GM18520 (cell line): ENCODE measurements around the gene EPB41L5.
"Not testable (repeated sequence)": the region's sequence is repeated elsewhere in the genome, so short reads cannot be mapped to it uniquely, and the experiment has no call there.

Experiments
- ATAC-seq: cut with Tn5 transposase; IDR thresholded peaks from one replicate; pipeline ENCODE4 v1.9.1; 2021; ENCODE audit not compliant: unreplicated experiment

Gene EPB41L5

DNA sequence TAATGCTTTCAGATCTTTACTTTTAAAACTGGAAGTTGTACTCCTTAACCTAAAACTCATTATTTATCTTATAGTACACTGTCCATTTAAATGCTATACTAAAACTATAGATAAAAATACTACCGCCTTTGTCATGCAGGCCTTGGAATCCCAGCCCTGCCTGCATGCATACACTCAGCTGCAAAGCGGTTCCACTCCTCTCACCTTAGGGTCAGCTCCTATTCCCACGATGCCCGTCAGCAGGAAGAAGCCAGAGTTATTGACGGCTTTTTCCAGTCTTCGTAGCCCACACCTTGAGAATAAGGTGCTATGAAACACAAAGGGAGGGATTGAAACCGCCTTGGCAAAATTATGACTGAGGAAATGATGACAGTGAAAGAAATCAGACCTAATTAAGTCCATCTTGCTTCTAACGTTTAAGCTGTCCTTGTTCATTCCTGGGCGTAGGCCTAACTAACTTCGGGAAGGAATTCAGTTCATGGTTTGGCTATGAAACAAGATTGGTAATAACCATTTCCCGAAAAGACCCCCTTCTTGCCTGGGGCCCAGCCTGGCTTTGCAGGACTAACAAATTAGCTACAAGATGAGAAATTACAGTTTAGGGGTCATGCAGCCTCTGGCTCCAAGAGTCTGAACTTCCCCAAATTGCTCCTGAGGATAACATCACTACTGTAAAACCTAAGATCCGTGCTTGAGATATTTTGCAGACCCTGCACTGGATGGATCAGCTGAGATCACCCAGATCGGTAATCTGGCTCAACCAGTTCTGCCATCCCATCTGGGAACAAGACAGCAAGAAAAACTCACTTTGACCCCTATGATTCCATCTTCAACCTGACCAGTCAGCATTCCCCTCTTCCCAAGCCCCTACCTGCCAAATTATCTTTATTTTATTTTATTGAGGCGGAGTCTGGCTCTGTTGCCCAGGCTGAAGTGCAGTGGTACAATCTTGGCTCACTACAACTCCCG lies 17.1 kb downstream of the EPB41L5 start:
- ATAC-seq = no peak

DNA sequence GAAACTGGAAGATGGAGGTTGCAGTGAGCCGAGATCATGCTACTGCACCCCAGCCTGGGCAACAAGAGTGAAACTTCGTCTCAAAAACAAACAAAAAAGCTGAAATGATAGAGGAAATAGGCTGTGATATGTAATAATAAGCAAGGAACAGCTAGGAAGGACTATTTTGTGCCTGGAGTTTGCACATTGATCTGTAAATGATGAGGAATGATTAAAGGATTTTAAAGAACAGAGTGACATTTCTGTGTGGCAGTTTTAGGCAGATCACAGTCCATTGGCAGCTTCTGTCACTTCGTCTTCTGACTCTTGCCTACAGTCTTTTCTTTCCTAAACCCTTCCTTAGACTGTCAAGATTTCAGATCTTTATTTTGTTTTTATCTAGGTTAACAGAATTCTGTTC lies 19.4 kb downstream of the EPB41L5 start:
- no peak for ATAC-seq

DNA sequence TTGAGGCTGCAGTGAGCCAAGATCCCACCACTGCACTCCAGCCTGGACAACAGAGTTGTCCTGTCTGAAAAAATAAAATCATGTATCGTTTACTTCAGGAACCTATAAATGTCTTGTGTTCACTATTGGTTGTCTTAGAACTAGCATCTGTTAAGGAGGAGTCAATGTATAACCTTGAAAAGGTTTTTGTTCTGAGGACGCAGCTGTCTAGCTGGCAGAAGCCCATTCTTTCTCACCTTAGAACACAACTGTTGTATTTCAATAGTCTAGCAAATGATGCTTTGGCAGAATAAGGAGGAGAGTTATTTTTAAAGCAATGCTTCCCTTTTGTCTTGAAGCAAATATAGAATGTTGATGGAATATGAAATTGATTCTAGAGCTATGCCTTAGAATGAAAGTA lies 21.1 kb downstream of the EPB41L5 start:
- ATAC-seq = no peak

DNA sequence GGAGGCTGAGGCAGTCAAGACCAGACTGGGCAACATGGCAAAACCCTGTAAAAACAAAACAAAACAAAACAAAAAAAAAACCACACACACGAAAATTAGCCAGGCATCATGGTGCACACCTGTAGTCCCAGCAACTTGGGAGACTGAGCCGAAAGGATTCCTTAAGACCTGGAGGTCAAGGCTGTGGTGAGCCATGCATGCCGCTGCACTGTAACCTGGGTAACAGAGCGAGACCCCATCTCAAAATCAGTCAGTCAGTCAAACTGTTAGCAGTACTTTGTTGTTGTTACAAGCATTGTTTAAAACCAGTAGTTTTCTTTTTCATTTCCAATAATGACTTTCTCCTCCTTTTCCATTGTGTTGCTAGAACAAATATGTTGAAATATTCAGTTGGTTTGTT lies 21.7 kb downstream of the EPB41L5 start:
- no peak for ATAC-seq

DNA sequence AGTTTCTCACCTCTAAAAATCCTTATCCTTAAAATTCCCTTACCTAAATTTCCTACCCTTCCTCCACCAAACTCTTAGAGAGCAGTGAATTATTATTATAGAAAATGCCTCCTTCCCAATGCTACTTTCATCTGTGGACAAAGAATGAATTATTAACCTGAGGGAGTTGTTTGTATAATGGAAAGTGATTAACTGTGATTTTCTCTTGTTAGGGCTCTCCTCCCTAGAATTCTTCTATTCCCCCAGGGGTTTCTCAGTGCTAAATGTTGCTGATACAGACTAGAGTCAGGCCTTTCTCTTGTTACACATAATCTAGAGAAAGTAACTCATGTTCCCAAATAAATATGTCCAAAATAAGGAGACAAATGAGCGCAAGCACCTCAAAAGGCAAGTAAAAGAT lies 23.3 kb downstream of the EPB41L5 start:
- ATAC-seq = no peak

DNA sequence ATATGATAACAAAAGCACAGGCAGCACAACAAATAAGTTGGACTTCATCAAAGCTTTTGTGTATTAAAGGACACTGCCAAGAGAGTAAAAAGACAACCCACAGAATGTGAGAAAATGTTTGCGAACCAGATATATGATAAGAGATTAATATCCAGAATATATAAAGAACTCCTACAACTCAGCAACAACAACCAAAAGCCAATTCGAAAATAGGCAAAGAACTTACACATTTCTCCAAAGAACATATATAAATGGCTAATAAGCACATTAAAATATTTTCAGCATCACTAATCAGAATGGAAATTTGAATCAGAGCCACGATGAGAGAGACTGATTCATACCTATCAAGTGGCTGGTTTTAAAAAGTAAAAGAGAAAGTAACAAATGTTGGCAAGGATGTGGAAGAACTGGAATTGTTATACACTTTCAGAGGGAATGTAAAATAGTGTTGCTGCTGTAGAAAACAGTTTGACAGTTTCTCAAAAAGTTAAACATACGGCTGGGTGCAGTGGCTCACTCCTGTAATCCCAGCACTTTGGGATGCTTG lies 25.2 kb downstream of the EPB41L5 start:
- no peak for ATAC-seq

DNA sequence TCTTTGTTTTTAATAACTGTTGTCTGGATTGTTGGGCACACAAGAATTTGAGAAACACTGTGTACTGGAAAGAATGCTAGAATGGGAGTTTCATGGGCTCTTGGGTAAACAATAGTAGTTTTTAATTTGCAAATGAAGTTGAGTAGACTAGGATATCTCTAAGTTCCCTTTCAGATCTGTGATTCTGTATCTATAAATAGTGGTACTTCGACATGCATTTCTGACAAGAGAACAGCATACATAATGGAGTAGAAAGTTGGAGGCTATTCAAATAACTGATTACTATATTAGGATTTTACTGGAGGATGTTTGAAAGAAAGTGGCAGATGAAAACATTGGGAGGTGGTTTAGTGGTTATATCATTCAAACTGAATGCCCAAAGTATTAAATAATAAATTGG lies 29.5 kb downstream of the EPB41L5 start:
- no peak for ATAC-seq

DNA sequence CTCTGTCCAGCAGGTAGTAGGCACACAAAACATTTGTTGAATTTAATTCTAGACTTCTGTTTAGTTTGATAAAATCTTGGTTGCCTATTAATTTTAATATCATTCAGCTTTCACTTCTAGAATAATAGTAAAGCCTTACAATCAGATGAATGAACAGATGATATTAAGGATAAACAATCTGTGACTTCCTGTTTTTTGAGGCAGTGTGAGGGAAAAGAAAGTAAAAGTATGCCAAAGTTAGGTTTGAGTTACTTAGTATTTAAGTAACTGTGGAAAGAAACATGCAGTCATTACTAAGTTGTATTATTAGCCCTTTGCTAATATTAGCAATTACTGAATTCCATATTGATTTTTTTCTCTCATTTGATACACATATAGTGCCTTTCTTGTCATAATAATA lies 31.5 kb downstream of the EPB41L5 start:
- no peak for ATAC-seq

DNA sequence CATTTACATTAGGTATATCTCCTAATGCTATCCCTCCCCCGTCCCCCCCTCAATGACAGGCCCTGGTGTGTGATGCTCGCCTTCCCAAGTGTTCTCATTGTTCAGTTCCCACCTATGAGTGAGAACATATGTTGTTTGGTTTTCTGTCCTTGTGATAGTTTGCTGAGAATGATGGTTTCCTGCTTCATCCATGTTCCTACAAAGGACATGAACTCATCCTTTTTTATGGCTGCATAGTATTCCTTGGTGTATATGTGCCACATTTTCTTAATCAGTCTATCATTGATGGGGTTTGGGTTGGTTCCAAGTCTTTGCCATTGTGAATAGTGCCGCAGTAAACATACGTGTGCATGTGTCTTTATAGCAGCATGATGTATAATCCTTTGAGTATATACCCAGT lies 32.9 kb downstream of the EPB41L5 start:
- not testable (repeated sequence) for ATAC-seq

DNA sequence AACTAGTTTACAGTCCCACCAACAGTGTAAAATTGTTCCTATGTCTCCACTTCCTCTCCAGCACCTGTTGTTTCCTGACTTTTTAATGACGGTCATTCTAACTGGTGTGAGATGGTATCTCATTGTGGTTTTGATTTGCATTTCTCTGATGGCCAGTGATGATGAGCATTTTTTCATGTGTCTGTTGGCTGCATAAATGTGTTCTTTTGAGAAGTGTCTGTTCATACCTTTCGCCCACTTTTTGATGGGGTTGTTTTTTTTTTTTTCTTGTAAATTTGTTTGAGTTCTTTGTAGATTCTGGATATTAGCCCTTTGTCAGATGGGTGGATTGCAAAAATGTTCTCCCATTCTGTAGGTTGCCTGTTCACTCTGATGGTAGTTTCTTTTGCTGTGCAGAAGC lies 33.4 kb downstream of the EPB41L5 start:
- ATAC-seq = not testable (repeated sequence)

DNA sequence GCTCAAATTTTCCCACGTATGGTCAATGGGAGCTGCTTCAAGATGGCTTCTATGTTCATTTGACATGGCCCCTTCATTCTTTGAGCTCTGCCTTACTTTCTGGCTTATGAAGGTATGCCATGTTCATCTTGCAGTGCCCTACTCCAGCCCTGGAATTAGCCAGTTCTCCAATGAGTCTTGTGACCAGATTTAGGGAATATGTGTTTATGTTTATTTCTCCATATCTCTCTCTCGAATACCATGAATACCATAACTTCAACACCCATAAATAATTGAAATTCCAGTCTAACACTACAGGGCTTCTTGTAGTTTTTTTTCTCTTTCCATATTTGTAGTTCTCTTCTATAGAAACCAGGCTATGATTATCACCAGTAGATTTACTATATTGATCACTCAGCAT lies 39.7 kb downstream of the EPB41L5 start:
- no peak for ATAC-seq

DNA sequence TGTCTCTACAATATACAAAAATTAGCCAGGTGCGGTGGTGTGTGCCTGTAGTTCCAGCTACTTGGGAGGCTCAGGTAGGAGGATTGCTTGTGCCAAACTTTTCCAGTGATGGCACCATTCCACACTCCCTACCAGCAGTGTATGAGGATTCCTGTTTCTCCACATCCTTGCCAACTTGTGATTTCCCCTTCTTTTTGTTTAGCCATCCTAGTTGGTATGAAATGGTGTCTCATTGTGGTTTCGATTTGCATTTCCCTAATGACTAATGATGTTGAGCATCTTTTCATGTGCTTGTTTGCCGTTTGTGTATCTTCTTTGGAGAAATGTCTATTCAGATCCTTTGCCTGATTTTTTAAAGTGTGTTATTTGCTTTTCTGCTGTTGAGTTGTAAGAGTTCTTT lies 41.0 kb downstream of the EPB41L5 start:
- ATAC-seq = no peak

DNA sequence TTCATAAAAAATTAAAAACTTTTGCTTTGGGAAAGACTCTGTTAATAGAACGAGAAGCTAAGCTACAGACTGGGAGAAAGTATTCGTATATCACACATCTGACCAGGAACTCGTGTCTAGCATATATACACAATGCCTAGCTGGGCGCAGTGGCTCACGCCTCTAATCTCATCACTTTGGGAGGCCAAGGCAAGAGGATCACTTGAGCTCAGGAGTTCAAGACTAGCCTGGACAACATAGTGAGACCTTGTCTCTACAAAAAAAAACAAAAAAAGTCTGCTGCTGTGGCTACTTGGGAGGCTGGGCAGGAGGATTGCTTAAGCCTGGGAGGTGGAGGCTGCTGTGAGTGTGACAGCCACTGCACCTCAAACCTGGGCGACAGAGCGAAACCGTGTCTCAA lies 46.6 kb downstream of the EPB41L5 start:
- no peak for ATAC-seq

DNA sequence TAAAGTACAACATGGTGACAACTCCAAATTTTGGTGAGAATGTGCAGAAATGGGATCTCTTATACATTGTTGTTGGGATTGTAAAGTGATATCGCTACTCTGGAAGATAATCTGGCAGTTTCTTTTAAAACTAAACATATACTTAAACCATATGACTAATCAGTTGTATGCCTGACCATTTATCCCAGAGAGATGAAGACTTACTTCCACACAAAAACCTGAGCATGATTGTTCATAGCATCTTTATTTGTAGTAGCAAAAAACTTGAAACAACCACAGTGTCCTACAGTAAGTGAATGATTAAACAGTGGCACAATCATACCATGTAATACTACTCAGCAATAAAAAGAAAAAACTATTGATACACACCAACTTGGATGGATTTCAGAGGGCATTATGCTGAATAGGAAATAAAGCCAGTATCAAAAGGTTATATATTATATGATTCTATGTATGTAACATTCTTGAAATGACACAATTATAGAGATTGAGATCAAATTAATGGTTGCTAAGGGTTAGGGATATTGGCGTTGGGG lies 47.3 kb downstream of the EPB41L5 start:
- ATAC-seq = no peak

DNA sequence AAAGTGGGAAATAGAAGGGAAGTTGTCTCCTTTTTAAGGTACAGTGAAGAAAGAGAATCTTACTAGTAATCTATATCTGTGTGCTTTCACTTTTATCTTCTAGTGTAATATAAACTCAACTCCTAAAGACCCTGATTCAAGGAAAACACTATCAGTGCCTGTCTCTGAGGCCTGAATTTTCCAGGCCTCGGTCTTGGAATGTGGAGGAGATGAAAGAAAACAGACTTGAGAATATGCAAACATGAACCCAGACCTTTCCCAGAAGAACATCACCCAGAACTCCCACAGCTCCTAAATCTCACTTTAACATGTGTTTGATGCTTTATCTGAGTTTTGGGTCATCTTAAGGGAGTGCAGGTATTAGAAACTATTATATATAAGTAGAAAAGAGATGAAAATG lies 51.8 kb downstream of the EPB41L5 start:
- ATAC-seq = no peak

DNA sequence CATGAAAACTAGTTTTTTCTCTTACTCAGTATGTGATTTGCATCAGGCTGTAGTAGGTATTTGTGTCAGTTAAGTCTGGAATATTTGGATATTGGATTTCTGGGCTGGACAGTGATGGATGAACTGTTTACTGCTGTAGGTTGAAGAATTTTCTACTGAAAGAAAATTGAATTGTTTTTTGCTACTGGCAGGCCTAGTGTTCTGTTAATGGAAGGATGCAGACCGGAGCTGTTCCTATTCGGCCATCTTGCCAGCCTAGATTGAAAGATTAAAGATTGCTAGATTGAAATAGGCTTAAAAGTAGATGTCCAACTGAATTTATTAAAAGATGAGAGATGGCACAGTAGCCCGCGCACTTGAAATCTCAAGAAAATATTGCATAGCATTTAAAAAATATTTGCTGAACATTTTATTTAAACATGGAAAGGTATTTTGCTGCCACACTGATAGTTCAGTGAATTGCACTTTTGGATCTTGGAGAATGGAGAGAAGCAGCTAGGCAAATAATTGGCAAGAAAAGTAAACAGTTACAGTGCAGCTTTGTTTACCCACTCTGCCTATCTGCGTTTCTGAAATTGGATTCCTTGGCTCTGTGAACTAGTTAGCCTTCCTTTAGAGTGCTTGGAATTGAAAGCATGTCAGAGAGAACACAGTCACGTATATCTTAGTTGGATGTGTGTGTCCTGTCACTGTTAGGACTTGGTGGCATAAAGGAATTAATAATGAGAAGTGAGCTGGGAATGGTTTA lies 54.1 kb downstream of the EPB41L5 start:
- ATAC-seq = no peak

DNA sequence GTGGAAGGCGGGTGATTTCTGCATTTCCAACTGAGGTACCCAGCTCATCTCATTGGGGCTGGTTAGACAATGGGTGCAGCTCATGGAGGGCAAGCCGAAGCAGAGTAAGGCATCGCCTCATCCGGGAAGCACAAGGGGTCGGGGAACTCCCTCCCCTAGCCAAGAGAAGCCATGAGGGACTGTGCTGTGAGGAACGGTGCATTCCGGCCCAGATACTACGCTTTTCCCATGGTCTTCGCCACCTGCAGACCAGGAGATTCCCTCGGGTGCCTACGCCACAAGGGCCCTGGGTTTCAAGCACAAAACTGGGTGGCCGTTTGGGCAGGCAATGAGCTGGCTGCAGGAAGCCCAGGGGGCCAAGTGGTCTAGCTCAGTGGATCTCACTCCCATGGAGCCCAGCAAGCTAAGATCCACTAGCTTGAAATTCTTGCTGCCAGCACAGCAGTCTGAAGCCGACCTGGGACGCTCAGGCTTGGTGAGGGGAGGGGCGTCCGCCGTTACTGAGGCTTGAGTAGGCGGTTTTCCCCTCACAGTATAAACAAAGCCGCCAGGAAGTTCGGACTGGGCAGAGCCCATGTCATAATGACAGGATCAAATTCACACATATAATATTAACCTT lies 55.3 kb downstream of the EPB41L5 start:
- not testable (repeated sequence) for ATAC-seq

DNA sequence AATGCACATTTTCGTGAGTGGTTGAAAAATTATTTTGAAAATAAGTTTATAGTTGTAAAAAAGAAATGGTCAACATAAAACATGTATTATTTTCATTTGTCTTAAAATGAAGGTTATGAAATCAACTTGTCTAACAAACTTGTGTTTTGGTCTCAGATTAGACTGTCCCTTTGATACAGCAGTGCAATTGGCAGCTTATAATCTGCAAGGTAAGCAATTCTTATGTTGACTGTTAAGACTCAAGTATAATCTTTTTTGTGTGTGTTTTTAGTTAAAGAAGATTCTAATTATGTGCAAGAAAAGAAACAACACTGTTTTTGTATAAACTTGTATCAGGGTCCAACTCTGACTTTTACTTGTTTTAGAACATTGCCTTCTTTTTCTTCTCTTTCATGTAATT lies 62.7 kb downstream of the EPB41L5 start:
- no peak for ATAC-seq

DNA sequence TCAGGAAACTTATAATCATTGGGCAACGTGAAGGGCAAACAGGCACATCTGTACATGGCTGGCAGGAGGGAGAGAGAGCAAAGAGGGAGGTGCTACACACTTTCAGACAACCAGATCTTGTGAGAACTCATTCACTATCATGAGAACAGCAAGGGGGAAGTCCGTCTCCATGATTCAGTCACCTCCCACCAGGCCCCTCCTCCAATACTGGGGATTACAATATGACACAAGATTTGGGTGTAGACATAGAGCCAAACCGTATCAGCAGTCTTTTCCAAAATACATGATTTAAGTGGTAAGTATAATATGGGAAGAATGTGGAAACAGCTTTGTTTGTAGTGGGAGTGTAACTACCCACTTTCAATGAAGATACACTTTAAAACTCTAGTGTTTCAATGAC lies 65.0 kb downstream of the EPB41L5 start:
- no peak for ATAC-seq

DNA sequence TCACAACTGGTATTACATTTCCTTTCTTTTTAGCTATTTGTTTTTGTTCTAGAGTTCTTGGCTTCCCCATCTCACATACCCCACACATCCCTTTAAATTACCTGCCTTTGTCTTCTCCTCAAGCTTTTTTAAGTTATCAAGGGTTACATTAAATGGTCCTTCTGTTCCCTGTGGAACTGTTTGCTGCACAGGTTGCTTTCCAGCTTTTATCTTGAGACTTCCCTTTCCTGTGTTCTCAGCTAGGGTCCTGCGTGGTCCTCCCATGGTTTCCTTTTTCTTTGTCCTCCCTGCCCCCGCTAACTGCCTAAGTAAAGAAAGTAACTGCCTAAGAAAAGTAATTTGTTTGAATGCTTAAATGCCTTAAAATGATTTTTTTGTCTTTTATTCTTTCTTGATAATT lies 66.8 kb downstream of the EPB41L5 start:
- ATAC-seq = no peak

DNA sequence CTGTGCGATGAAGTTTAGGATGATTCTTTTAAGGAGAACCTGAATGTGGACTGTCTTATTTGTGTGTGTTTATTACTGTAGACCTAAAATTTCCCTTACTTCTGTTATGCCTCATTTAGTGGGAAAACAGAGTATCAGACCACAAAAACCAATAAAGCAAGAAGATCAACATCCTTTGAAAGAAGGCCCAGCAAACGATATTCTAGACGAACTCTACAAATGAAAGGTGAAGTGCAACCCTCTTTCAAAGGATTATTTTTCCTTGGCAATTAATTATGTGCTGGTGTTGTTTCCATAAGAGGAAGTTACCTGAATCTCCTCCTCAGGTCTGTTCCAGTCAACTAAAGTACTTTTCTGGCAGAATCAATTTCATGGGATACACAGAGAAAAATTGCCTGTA lies 78.6 kb downstream of the EPB41L5 start:
- no peak for ATAC-seq
